PC-9 (cell line): Measurements from ENCODE around the gene KCNJ16. TPM values are rescaled to one million over a fixed set of nuclear protein-coding genes. Genes with fewer than 3 reads are reported as not detected.

Experiments used
- Bru-seq: library from RNA; stranded (reverse); fragments of 400-500 nt; gene quantifications from one replicate; lab custom pipeline; 2021; lab: Mats Ljungman, UMichigan
- BruChase-seq, 2 experiments: library from RNA; stranded (reverse); fragments of 400-500 nt; gene quantifications; one replicate each; lab custom pipeline; 2021; lab: Mats Ljungman, UMichigan
- BruUV-seq: library from RNA; stranded (reverse); fragments of 400-500 nt; replicated peaks from 2 replicates; lab custom pipeline; 2021; lab: Mats Ljungman, UMichigan
- CTCF ChIA-PET: fragments of 300-600 bp; sonication (Branson Sonifier 250); formaldehyde crosslinking; loops from one replicate; lab custom pipeline; 2022; ENCODE audit warnings: antibody characterized with exemption; lab: Charles Lee
- POLR2A ChIA-PET: fragments of 300-600 bp; sonication (Branson Sonifier 250); formaldehyde crosslinking; loops from one replicate; lab custom pipeline; 2022; ENCODE audit warnings: antibody characterized with exemption; ENCODE audit not compliant: unreplicated experiment; lab: Charles Lee
- DNase-seq, 2 experiments: peaks; one replicate each; pipeline versions ENCODE4 v3.0.0 to v3.0.0-alpha.2; 2015 to 2022; ENCODE audit warnings: mixed read lengths in 1 of 2
- H2AFZ ChIP-seq: fragments of 200-600 bp; sonication (generic); 2 replicates; pipeline ENCODE4 v1.8.1; 2017; ENCODE audit warnings: antibody characterized with exemption
- H3F3A ChIP-seq: fragments of 200-600 bp; sonication (generic); 2 replicates; pipeline ENCODE4 v1.8.1; 2017; ENCODE audit warnings: antibody characterized with exemption, mild to moderate bottlenecking, low read depth; ENCODE audit not compliant: insufficient read depth
- H3K27ac ChIP-seq: fragments of 200-600 bp; sonication (generic); 2 replicates; pipeline ENCODE4 v1.6.1; 2016; ENCODE audit warnings: mixed run types
- H3K27me3 ChIP-seq: fragments of 200-600 bp; sonication (generic); 2 replicates; pipeline ENCODE4 v1.6.1; 2016; ENCODE audit warnings: low read depth, mixed run types; ENCODE audit not compliant: insufficient read depth
- H3K36me3 ChIP-seq: fragments of 200-600 bp; sonication (generic); 2 replicates; pipeline ENCODE4 v1.6.1; 2016; ENCODE audit warnings: low read depth, mixed run types
- H3K4me1 ChIP-seq: fragments of 200-600 bp; sonication (generic); replicated peaks from 2 replicates; pipeline ENCODE4 v1.6.1; 2016; ENCODE audit warnings: mixed run types; ENCODE audit not compliant: insufficient read depth
- H3K4me2 ChIP-seq: fragments of 200-600 bp; sonication (generic); 2 replicates; pipeline ENCODE4 v1.6.1; 2017; ENCODE audit warnings: mixed run types
- H3K4me3 ChIP-seq: fragments of 200-600 bp; sonication (generic); 2 replicates; pipeline ENCODE4 v1.6.1; 2016; ENCODE audit warnings: mixed run types
- H3K79me2 ChIP-seq: fragments of 200-600 bp; sonication (generic); 2 replicates; pipeline ENCODE4 v1.6.1; 2017; ENCODE audit warnings: low read depth, mixed run types
- H3K9me2 ChIP-seq: fragments of 200-600 bp; sonication (generic); 2 replicates; pipeline ENCODE4 v1.8.1; 2017; ENCODE audit warnings: mild to moderate bottlenecking; ENCODE audit not compliant: insufficient read depth
- H3K9me3 ChIP-seq: fragments of 200-600 bp; sonication (generic); 2 replicates; pipeline ENCODE4 v1.8.1; 2016; ENCODE audit warnings: low read depth; ENCODE audit not compliant: insufficient read depth
- H4K20me1 ChIP-seq: fragments of 200-600 bp; sonication (generic); 2 replicates; pipeline ENCODE4 v1.8.1; 2017; ENCODE audit not compliant: insufficient read depth
- EZH2 ChIP-seq: fragments of 200-600 bp; sonication (generic); IDR thresholded peaks from 2 replicates; pipeline ENCODE4 v1.8.0; 2017; ENCODE audit warnings: antibody characterized with exemption, low read depth
- intact Hi-C: fragments of 100-400 bp; cut with micrococcal nuclease; formaldehyde crosslinking; loops from one replicate; pipeline ENCODE4 v1.10.0; 2022; ENCODE audit not compliant: unreplicated experiment
- long read RNA-seq: library from polyadenylated mRNA; stranded (forward); transcript quantifications from one replicate; pipeline ENCODE4 v2.0.0, GENCODE V29; 2022
- total RNA-seq: library from RNA; stranded (reverse); gene quantifications from 2 replicates; pipeline ENCODE4 v1.2.3, GENCODE V29; 2021
- TF ChIP-seq, protein P1 (sequence below): fragments of 200-600 bp; sonication (generic); conservative IDR thresholded peaks from 2 replicates; pipeline ENCODE4 v1.6.1; 2017; ENCODE audit warnings: mixed run types, antibody characterized with exemption, mild to moderate bottlenecking, moderate library complexity

Gene KCNJ16
- total RNA-seq = not detected in 2 replicates
- not detected for Bru-seq, nascent RNA
- not detected for BruChase-seq, experiment 1, labeled RNA remaining after a 2-hour chase
- BruChase-seq, experiment 2, labeled RNA remaining after a 6-hour chase = not detected
- long read RNA-seq = 0 reads

DNA sequence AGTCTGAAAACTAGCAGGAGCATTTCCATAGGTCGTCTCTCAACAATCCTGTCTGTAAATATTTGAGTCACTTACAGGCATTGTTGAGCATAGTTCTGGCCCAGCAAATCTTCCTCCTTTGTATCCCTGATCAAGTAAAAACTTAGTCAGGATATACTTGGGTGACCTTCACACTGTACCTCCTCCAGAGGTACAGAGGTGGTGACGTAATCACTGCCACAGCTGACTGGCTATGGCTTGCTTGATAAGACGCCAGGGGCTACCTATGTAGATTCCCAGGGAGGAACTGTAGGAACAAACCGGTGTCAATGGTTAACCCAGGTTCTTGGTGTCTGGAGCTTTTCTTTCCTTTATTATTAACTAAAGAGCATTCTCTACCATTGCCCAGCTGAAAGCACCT, at the start of gene KCNJ16:
Gene KCNJ16 (plus strand): TSS at position 270 of the 400 bp plus-strand sequence. CDS start 56,863 bp downstream, outside the sequence.
- H2AFZ ChIP-seq = peak within 1 kb of the TSS; percentile 39; the same call in 1 of the 2 replicates

DNA sequence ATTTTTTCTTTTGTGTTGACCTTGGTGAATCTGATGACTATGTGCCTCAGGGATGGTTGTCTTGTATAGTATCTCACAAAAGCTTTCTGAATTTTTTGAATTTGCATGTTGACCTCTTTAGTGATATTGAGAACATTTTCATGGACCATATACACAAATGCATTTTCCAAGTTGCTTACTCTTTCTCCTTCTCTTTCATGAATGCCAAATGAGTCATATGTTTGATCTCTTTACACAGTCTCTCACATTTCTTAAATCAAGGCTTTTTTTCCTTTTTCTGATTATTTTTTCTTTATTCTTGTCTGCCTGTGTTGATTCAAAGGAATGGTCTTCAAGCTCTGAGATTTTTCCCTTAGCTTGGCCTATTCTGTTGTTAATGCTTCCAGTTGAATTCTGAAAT, 46.6 kb upstream of the KCNJ16 start:
- no peaks in the 10 kb centered on the region for H3K79me2 ChIP-seq
- H3K9me3 ChIP-seq = no peaks in the 10 kb centered on the region
- no peak for DNase-seq
- no peaks in the 10 kb centered on the region for H3K4me1 ChIP-seq
- no peaks in the 10 kb centered on the region for H3K27me3 ChIP-seq
- no peaks in the 10 kb centered on the region for H3F3A ChIP-seq
- CTCF ChIA-PET = no interaction called here
- H2AFZ ChIP-seq = no peak overlapping the region
- intact Hi-C loops = no loop called here
- BruUV-seq = no TSS peak
- no peak overlapping the region for H3K4me2 ChIP-seq
- no peak for TF ChIP-seq EZH2
- TF ChIP-seq, protein P1, sequence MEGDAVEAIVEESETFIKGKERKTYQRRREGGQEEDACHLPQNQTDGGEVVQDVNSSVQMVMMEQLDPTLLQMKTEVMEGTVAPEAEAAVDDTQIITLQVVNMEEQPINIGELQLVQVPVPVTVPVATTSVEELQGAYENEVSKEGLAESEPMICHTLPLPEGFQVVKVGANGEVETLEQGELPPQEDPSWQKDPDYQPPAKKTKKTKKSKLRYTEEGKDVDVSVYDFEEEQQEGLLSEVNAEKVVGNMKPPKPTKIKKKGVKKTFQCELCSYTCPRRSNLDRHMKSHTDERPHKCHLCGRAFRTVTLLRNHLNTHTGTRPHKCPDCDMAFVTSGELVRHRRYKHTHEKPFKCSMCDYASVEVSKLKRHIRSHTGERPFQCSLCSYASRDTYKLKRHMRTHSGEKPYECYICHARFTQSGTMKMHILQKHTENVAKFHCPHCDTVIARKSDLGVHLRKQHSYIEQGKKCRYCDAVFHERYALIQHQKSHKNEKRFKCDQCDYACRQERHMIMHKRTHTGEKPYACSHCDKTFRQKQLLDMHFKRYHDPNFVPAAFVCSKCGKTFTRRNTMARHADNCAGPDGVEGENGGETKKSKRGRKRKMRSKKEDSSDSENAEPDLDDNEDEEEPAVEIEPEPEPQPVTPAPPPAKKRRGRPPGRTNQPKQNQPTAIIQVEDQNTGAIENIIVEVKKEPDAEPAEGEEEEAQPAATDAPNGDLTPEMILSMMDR = no peak
- H3K36me3 ChIP-seq = no peaks in the 10 kb centered on the region
- no peaks in the 10 kb centered on the region for H4K20me1 ChIP-seq
- H3K27ac ChIP-seq = no peak overlapping the region
- no peaks in the 10 kb centered on the region for H3K9me2 ChIP-seq
- no peak overlapping the region for H3K4me3 ChIP-seq
- POLR2A ChIA-PET = no interaction called here

More for the DNA sequence above, at the start of gene KCNJ16:
- no peaks in the 10 kb centered on the region for H3K79me2 ChIP-seq
- ChIA-PET CTCF (no interaction called here), POLR2A (no interaction called here)
- BruUV-seq = no TSS peak
- H3K36me3 ChIP-seq = no peaks in the 10 kb centered on the region
- no peaks in the 10 kb centered on the region for H3K9me2 ChIP-seq
- H3K4me1 ChIP-seq = peaks cover 7% of the 10 kb centered on the region
- H3K27ac ChIP-seq = no peak within 1 kb of the TSS
- H3K4me2 ChIP-seq = no peak within 1 kb of the TSS
- no peak within 1 kb of the TSS for H3K4me3 ChIP-seq
- H4K20me1 ChIP-seq = no peaks in the 10 kb centered on the region
- no peaks in the 10 kb centered on the region; the same call in 1 of the 2 replicates for H3F3A ChIP-seq
- intact Hi-C loops = no loop called here
- no peaks in the 10 kb centered on the region for H3K27me3 ChIP-seq
- DNase-seq = no peak
- H3K9me3 ChIP-seq = no peaks in the 10 kb centered on the region
- no peak for TF ChIP-seq EZH2
- TF ChIP-seq, protein P1 = no peak

GRCh38 chr17:70028978-70029767, 45.9 kb upstream of the KCNJ16 start:
- Histone ChIP-seq H3K27ac (no peak overlapping the region), H2AFZ (no peak overlapping the region), H3K4me2 (no peak overlapping the region), H4K20me1 (no peaks in the 10 kb centered on the region), H3K27me3 (no peaks in the 10 kb centered on the region), H3K36me3 (no peaks in the 10 kb centered on the region), H3K79me2 (no peaks in the 10 kb centered on the region), H3K4me1 (no peaks in the 10 kb centered on the region), H3K4me3 (no peak overlapping the region), H3K9me2 (no peaks in the 10 kb centered on the region), H3K9me3 (no peaks in the 10 kb centered on the region), H3F3A (no peaks in the 10 kb centered on the region)
- ChIA-PET CTCF (no interaction called here), POLR2A (no interaction called here)
- intact Hi-C loops = no loop called here
- BruUV-seq = no TSS peak
- no peak for TF ChIP-seq EZH2
- TF ChIP-seq, protein P1 = no peak
- no peak for DNase-seq
